OCI-LY7 (cell line): ENCODE measurements around the gene SMG6.

ENCODE experiments used
- EZH2phosphoT487 ChIP-seq: fragments of 200-600 bp; sonication (generic); IDR thresholded peaks from 2 replicates; pipeline ENCODE4 v1.6.1; 2018; ENCODE audit warnings: low read depth, borderline replicate concordance, mild to moderate bottlenecking, mixed run types, antibody characterized with exemption, low read length, moderate library complexity, mixed read lengths
- TF ChIP-seq, protein P1 (sequence below): fragments of 200-600 bp; sonication (generic); conservative IDR thresholded peaks from 2 replicates; pipeline ENCODE4 v1.5.1; 2014; ENCODE audit warnings: mild to moderate bottlenecking, antibody characterized with exemption, low read length, moderate library complexity, mixed read lengths

DNA sequence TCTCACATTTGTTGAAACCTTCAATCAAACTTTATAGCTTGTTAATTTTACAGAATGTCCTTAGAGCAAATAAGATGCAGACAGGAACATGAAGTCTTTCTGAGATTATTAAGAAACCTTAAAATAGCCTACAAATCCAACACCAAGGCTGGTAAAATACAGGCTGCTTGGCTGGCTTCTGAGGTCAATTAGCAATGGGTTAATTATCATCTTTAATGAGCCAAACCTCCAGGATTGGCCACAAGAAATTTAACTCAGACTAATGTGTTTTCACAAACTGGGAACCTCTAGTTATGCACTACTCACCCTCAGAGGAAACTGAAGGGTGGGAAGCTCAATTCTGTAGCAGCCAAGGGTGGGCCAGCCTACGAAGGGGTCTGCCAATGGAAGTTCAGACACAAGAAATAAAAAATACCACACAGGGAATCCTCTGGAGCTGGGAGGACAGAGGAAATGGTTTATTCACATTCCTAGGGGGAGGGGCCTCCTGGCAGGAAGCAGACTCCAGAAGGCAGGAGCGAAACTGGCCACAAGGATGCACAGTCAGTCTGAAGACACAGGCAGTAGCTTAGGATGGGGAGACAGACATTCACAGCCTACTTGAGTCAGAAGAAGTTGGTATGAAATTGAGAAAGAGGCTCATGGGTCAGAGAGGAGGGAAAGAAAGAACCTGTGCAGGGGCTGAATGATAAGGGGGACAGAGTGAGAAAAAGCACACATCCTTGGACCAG, 212.6 kb downstream of the SMG6 start:
- TF ChIP-seq, protein P1, sequence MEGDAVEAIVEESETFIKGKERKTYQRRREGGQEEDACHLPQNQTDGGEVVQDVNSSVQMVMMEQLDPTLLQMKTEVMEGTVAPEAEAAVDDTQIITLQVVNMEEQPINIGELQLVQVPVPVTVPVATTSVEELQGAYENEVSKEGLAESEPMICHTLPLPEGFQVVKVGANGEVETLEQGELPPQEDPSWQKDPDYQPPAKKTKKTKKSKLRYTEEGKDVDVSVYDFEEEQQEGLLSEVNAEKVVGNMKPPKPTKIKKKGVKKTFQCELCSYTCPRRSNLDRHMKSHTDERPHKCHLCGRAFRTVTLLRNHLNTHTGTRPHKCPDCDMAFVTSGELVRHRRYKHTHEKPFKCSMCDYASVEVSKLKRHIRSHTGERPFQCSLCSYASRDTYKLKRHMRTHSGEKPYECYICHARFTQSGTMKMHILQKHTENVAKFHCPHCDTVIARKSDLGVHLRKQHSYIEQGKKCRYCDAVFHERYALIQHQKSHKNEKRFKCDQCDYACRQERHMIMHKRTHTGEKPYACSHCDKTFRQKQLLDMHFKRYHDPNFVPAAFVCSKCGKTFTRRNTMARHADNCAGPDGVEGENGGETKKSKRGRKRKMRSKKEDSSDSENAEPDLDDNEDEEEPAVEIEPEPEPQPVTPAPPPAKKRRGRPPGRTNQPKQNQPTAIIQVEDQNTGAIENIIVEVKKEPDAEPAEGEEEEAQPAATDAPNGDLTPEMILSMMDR: no peak
- TF ChIP-seq EZH2phosphoT487: no peak
